Kidney (tissue), 14 donors: ENCODE data around the gene MPDU1. TPM values are rescaled to one million over a fixed set of nuclear protein-coding genes. Genes with fewer than 3 reads are reported as not detected.

Source experiments
- DNase-seq, 5 donors: peaks; one replicate each; pipeline ENCODE4 v3.0.0-alpha.2; 2013 to 2020
- FAIRE-seq: peaks from 2 replicates; lab custom pipeline; 2012; peaks lifted over from hg19 to GRCh38; lab: Jason Lieb, UNC
- H3K27ac ChIP-seq, 2 donors: one replicate each; pipeline ENCODE4 v1.7.0; 2013; ENCODE audit warnings: low read depth in 2 of 2, low read length in 2 of 2, inconsistent platforms in 1 of 2
- H3K27me3 ChIP-seq: one replicate; pipeline ENCODE4 v1.7.1; 2013; ENCODE audit warnings: low read length, inconsistent platforms; ENCODE audit not compliant: control insufficient read depth, insufficient read depth
- H3K36me3 ChIP-seq, 3 donors: one replicate each; pipeline versions ENCODE4 v1.7.0 to v1.7.1; 2013; ENCODE audit warnings: low read length in 3 of 3, control low read depth in 1 of 3, inconsistent platforms in 1 of 3; ENCODE audit not compliant: insufficient read depth in 3 of 3, control insufficient read depth in 2 of 3
- H3K4me1 ChIP-seq, 3 donors: one replicate each; pipeline versions ENCODE4 v1.7.0 to v1.7.1; 2013; ENCODE audit warnings: low read length in 3 of 3, inconsistent platforms in 1 of 3, low read depth in 1 of 3; ENCODE audit not compliant: control insufficient read depth in 2 of 3, insufficient read depth in 2 of 3
- H3K4me3 ChIP-seq, 3 donors: one replicate each; pipeline versions ENCODE4 v1.7.0 to v1.8.1; 2013; ENCODE audit warnings: low read length in 3 of 3, control low read depth in 1 of 3, inconsistent platforms in 1 of 3
- H3K9ac ChIP-seq, 3 donors: one replicate each; pipeline versions ENCODE4 v1.7.0 to v1.7.1; 2013; ENCODE audit warnings: low read length in 3 of 3, control low read depth in 1 of 3, inconsistent platforms in 1 of 3
- H3K9me3 ChIP-seq, 3 donors: one replicate each; pipeline versions ENCODE4 v1.7.0 to v1.7.1; 2013; ENCODE audit warnings: low read length in 3 of 3, control low read depth in 1 of 3, inconsistent platforms in 1 of 3; ENCODE audit not compliant: control insufficient read depth in 2 of 3, insufficient read depth in 1 of 3
- intact Hi-C: fragments of 100-400 bp; cut with DNase I; formaldehyde crosslinking; loops from one replicate; pipeline ENCODE4 v1.11.1; 2022
- polyA plus RNA-seq: library from polyadenylated mRNA; stranded (reverse); fragments of 350-450 nt; fragmentation: Illumina TruSeq; extraction: RNeasy Lipid Tissue Mini Kit (QIAGEN cat#74804); gene quantifications from one replicate; pipeline ENCODE4 v1.2.3, GENCODE V29; 2014; ENCODE audit warnings: low read depth, low replicate concordance; ENCODE audit not compliant: insufficient read depth
- total RNA-seq: library from RNA; stranded (reverse); fragmentation: NEBNext Ultra II Directional; extraction: Animal tissue kit (Norgen Biotek cat#: 25700); gene quantifications from one replicate; pipeline ENCODE4 v1.2.1, GENCODE V29; 2021
- TF ChIP-seq, protein P1 (sequence below): IDR thresholded peaks from 3 replicates; pipeline ENCODE4 v1.5.1; 2012; ENCODE audit warnings: mild to moderate bottlenecking, moderate library complexity, borderline replicate concordance; ENCODE audit not compliant: insufficient read depth; ENCODE audit errors: extremely low read depth
- donor health status: control.
- donor health status: control.
- donor health status: control.
- donor health status: control.
- donor health status: control.
- donor health status: DM: yes; HTN: yes; CAD: no.
- donor health status: Normal renal cell carcinoma (clear cell type).

MPDU1 gene
- total and polyA plus RNA-seq, 2 donors from 2014 or later = 54.2 to 145 TPM

DNA sequence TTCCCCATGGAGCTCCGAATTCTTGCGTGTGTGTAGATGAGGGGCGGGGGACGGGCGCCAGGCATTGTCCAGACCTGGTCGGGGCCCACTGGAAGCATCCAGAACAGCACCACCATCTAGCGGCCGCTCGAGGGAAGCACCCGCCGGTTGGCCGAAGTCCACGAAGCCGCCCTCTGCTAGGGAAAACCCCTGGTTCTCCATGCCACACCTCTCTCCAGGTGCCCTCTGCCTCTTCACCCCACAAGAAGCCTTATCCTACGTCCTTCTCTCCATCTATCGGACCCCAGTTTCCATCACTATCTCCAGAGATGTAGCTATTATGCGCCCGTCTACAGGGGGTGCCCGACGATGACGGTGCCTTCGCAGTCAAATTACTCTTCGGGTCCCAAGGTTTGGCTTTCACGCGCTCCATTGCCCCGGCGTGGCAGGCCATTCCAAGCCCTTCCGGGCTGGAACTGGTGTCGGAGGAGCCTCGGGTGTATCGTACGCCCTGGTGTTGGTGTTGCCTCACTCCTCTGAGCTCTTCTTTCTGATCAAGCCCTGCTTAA, 22.6 kb upstream of the MPDU1 start:
- Histone ChIP-seq H3K27me3 (no peaks in the 10 kb centered on the region), H3K4me3 (peak overlapping the region; percentile 69 to 86 (median 75)), H3K36me3 (peaks cover 4 to 18% (median 8%) of the 10 kb centered on the region in 3 donors), H3K4me1 (peaks cover 3 to 49% (median 35%) of the 10 kb centered on the region in 3 donors), H3K9me3 (no peaks in the 10 kb centered on the region), H3K9ac (peak overlapping the region; percentile 42 to 92 (median 63)), H3K27ac (peak overlapping the region; percentile 80 to 99)
- no peak for FAIRE-seq
- DNase-seq = peak; percentile 93 to 97 (median 94)
- intact Hi-C loops = no loop called here
- TF ChIP-seq, protein P1, sequence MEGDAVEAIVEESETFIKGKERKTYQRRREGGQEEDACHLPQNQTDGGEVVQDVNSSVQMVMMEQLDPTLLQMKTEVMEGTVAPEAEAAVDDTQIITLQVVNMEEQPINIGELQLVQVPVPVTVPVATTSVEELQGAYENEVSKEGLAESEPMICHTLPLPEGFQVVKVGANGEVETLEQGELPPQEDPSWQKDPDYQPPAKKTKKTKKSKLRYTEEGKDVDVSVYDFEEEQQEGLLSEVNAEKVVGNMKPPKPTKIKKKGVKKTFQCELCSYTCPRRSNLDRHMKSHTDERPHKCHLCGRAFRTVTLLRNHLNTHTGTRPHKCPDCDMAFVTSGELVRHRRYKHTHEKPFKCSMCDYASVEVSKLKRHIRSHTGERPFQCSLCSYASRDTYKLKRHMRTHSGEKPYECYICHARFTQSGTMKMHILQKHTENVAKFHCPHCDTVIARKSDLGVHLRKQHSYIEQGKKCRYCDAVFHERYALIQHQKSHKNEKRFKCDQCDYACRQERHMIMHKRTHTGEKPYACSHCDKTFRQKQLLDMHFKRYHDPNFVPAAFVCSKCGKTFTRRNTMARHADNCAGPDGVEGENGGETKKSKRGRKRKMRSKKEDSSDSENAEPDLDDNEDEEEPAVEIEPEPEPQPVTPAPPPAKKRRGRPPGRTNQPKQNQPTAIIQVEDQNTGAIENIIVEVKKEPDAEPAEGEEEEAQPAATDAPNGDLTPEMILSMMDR = peak; percentile 95

DNA sequence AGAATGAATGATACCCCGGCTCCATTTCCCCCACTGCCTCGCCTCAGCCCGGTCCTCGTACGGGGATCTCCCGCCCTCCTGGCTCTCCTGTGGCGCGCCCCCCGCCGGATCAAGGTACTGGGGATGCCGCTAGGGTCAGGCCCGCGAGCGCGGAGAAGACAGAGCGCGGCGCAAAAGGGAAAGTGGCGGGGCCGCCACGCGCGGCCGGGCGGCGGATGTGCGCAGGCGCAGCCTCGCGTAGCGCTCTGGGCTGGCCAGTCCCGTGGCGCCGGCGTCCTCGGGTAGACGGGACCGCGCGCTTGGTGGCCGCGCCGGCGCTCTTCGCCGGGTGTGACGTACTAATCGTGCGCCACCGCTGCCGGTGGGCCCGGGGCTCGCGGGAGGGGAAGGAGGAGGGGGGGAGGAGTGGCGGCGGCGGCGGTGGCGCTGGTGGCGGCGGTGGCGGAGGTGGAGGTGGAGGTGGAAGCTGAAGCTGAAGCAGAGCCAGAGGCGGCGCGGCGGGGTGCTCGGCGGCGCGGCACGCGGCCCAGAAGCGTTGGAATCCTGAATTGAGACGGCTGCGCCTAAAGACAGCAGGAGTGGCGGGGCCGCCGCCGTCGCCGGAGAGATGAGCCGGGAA, 22.0 kb upstream of the MPDU1 start, which contains the start of gene SENP3:
Gene SENP3, plus strand, starts transcription at position 331 of the 619 bp plus-strand sequence. CDS start 1,158 bp downstream, outside the sequence.
- peak within 1 kb of the TSS; percentile 69 to 86 (median 75) for H3K4me3 ChIP-seq
- FAIRE-seq (no peak), DNase-seq (peak; percentile 93 to 97 (median 95))
- peak within 1 kb of the TSS; percentile 80 to 99 for H3K27ac ChIP-seq
- no peaks in the 10 kb centered on the region for H3K9me3 ChIP-seq
- intact Hi-C loops = no loop called here
- H3K9ac ChIP-seq = peak within 1 kb of the TSS; percentile 52 to 92 (median 63)
- H3K27me3 ChIP-seq = no peaks in the 10 kb centered on the region
- H3K4me1 ChIP-seq = peaks cover 3 to 47% (median 35%) of the 10 kb centered on the region in 3 donors
- TF ChIP-seq, protein P1 = no peak
- peaks cover 4 to 20% (median 8%) of the 10 kb centered on the region in 3 donors for H3K36me3 ChIP-seq

DNA sequence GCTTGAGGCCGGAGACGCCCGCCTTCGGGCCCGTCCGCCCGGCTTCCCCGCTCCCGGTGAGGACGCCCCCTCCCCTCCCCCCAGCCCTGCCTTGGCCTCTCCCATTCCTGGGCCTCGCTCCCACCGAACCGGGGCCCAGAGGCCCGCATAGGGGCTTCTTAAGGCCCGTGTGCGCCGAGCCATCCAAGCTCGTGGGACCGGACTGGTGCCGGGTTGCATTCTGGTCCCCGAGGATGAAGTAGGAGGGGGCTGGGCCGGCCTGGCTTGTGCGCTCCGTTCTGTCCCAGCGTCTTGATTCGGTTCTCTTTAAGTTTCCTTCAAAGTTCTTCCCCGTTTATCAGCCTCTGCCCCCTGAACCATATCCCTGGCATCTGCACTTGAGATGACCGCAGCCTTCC, 21.4 kb upstream of the MPDU1 start:
- FAIRE-seq (no peak), DNase-seq (peak in 1 of 5 donors; percentile 39)
- peaks cover 3 to 47% (median 35%) of the 10 kb centered on the region in 3 donors for H3K4me1 ChIP-seq
- H3K27ac ChIP-seq = peak overlapping the region; percentile 80 to 94
- H3K4me3 ChIP-seq = peak overlapping the region; percentile 53 to 86 (median 65)
- H3K36me3 ChIP-seq = peaks cover 6 to 25% (median 10%) of the 10 kb centered on the region in 3 donors
- peak overlapping the region; percentile 20 to 83 (median 52) for H3K9ac ChIP-seq
- TF ChIP-seq, protein P1 = no peak
- intact Hi-C loops = no loop called here
- no peaks in the 10 kb centered on the region for H3K9me3 ChIP-seq
- no peaks in the 10 kb centered on the region for H3K27me3 ChIP-seq
